ENCODE measurements around the gene SLC6A4. TPM values are rescaled to one million over a fixed set of nuclear protein-coding genes. Genes with fewer than 3 reads are reported as not detected.

The SLC6A4 gene
- total RNA-seq, 2 experiments from 2014 or later = not detected

- Mint-ChIP-seq H3K36me3 (ENCODE audit: low read depth) (peaks cover 41% of the 10 kb centered on the region), H3K4me3 (no peak overlapping the region), H3K4me1 (peaks cover 3% of the 10 kb centered on the region), H3K27me3 (no peaks in the 10 kb centered on the region), H3K9me3 (ENCODE audit: low read depth) (no peaks in the 10 kb centered on the region), H3K27ac (no peak overlapping the region)
- DNase-seq (no peak), ATAC-seq (no peak)
- POLR2A ChIA-PET = no interaction called here
- intact Hi-C loops (cut with DNase I, micrococcal nuclease) = loop anchor here in 1 of 2 experiments (5.0 kb wide), 1 partner anchor 83 kb away; no protein-coding TSS in a partner anchor
- CTCF ChIA-PET = no interaction called here
Measured at GRCh38 chr17:30254150-30254549, 18.7 kb upstream of the SLC6A4 start.

GRCh38 chr17:30253312-30253711 is 17.8 kb upstream of the SLC6A4 start:
- CTCF ChIA-PET = interaction anchor here (0.6 kb wide), 1 partner anchor 40 kb away, joined by 3 read pairs; no protein-coding TSS in a partner anchor
- peaks cover 44% of the 10 kb centered on the region for H3K36me3 Mint-ChIP-seq (ENCODE audit: low read depth)
- POLR2A ChIA-PET = no interaction called here
- intact Hi-C loops (cut with DNase I, micrococcal nuclease) = loop anchor here in 1 of 2 experiments (5.0 kb wide), 1 partner anchor 84 kb away; no protein-coding TSS in a partner anchor
- H3K4me1 Mint-ChIP-seq = no peaks in the 10 kb centered on the region
- no peaks in the 10 kb centered on the region for H3K9me3 Mint-ChIP-seq (ENCODE audit: low read depth)
- ATAC-seq (no peak), DNase-seq (no peak)
- no peaks in the 10 kb centered on the region for H3K27me3 Mint-ChIP-seq
- H3K27ac Mint-ChIP-seq = no peak overlapping the region
- no peak overlapping the region for H3K4me3 Mint-ChIP-seq

- no peak for DNase-seq
- no peaks in the 10 kb centered on the region for H3K4me1 Mint-ChIP-seq
- no peak overlapping the region for H3K4me3 Mint-ChIP-seq
- intact Hi-C loops (cut with DNase I, micrococcal nuclease) = loop anchor here in 1 of 2 experiments (5.0 kb wide), 1 partner anchor 85 kb away; no protein-coding TSS in a partner anchor
- POLR2A ChIA-PET = no interaction called here
- no peak overlapping the region for H3K27ac Mint-ChIP-seq
- no peak for ATAC-seq
- no peaks in the 10 kb centered on the region for H3K9me3 Mint-ChIP-seq (ENCODE audit: low read depth)
- no peaks in the 10 kb centered on the region for H3K27me3 Mint-ChIP-seq
- H3K36me3 Mint-ChIP-seq (ENCODE audit: low read depth) = peaks cover 52% of the 10 kb centered on the region
- CTCF ChIA-PET = no interaction called here
Measured at GRCh38 chr17:30251931-30252330, 16.4 kb upstream of the SLC6A4 start.

GRCh38 chr17:30249460-30249859 is 14.0 kb upstream of the SLC6A4 start:
- Mint-ChIP-seq H3K27ac (no peak overlapping the region), H3K36me3 (ENCODE audit: low read depth) (peaks cover 52% of the 10 kb centered on the region)
- POLR2A ChIA-PET = no interaction called here

GRCh38 chr17:30248786-30249185 is 13.3 kb upstream of the SLC6A4 start:
- ChIA-PET POLR2A (no interaction called here), CTCF (no interaction called here)
- no peaks in the 10 kb centered on the region for H3K27me3 Mint-ChIP-seq
- no peak overlapping the region for H3K27ac Mint-ChIP-seq
- no peak for ATAC-seq
- intact Hi-C loops (cut with DNase I, micrococcal nuclease) = no loop called here
- peaks cover 52% of the 10 kb centered on the region for H3K36me3 Mint-ChIP-seq (ENCODE audit: low read depth)
- DNase-seq = no peak
- no peak overlapping the region for H3K4me3 Mint-ChIP-seq
- no peaks in the 10 kb centered on the region for H3K4me1 Mint-ChIP-seq
- no peaks in the 10 kb centered on the region for H3K9me3 Mint-ChIP-seq (ENCODE audit: low read depth)

More at GRCh38 chr17:30249460-30249859, 14.0 kb upstream of the SLC6A4 start:
- Mint-ChIP-seq H3K4me3 (no peak overlapping the region), H3K4me1 (no peaks in the 10 kb centered on the region), H3K27me3 (no peaks in the 10 kb centered on the region), H3K9me3 (ENCODE audit: low read depth) (no peaks in the 10 kb centered on the region)
- DNase-seq = no peak
- CTCF ChIA-PET = no interaction called here
- ATAC-seq = no peak
- intact Hi-C loops (cut with DNase I, micrococcal nuclease) = no loop called here

- intact Hi-C loops (cut with DNase I, micrococcal nuclease) = no loop called here
- Mint-ChIP-seq H3K27ac (no peak overlapping the region), H3K4me3 (no peak overlapping the region), H3K4me1 (no peaks in the 10 kb centered on the region), H3K27me3 (no peaks in the 10 kb centered on the region), H3K9me3 (ENCODE audit: low read depth) (no peaks in the 10 kb centered on the region), H3K36me3 (ENCODE audit: low read depth) (peaks cover 43% of the 10 kb centered on the region)
- CTCF ChIA-PET = interaction anchor here (0.6 to 1.4 kb wide), 3 partner anchors 142 to 294 kb away, joined by 4 to 6 read pairs (median 4); no protein-coding TSS in a partner anchor
- DNase-seq (no peak), ATAC-seq (no peak)
- POLR2A ChIA-PET = no interaction called here
Measured at GRCh38 chr17:30246460-30246859, 11.0 kb upstream of the SLC6A4 start.

- POLR2A ChIA-PET = interaction anchor here (0.7 kb wide), 1 partner anchor 9 kb away, joined by 4 read pairs; no protein-coding TSS in a partner anchor
- Mint-ChIP-seq H3K4me3 (no peak overlapping the region), H3K4me1 (no peaks in the 10 kb centered on the region), H3K36me3 (ENCODE audit: low read depth) (peaks cover 30% of the 10 kb centered on the region), H3K27me3 (peaks cover 4% of the 10 kb centered on the region), H3K27ac (no peak overlapping the region), H3K9me3 (ENCODE audit: low read depth) (no peaks in the 10 kb centered on the region)
- CTCF ChIA-PET = interaction anchor here (0.7 to 1.5 kb wide), 3 partner anchors 9 to 474 kb away, joined by 3 to 4 read pairs (median 3); no protein-coding TSS in a partner anchor
- intact Hi-C loops (cut with DNase I, micrococcal nuclease) = no loop called here
- DNase-seq (no peak), ATAC-seq (no peak)
Measured at GRCh38 chr17:30244853-30245385, 9.4 kb upstream of the SLC6A4 start.

- H3K36me3 Mint-ChIP-seq (ENCODE audit: low read depth) = peaks cover 18% of the 10 kb centered on the region
- peaks cover 11% of the 10 kb centered on the region for H3K27me3 Mint-ChIP-seq
- intact Hi-C loops (cut with DNase I, micrococcal nuclease) = no loop called here
- ATAC-seq (no peak), DNase-seq (no peak)
- H3K4me3 Mint-ChIP-seq = no peak overlapping the region
- H3K4me1 Mint-ChIP-seq = no peaks in the 10 kb centered on the region
- H3K9me3 Mint-ChIP-seq (ENCODE audit: low read depth) = no peaks in the 10 kb centered on the region
- POLR2A ChIA-PET = no interaction called here
- CTCF ChIA-PET = no interaction called here
- H3K27ac Mint-ChIP-seq = no peak overlapping the region
Measured at GRCh38 chr17:30243568-30243967, 8.1 kb upstream of the SLC6A4 start.

GRCh38 chr17:30243002-30243401 is 7.5 kb upstream of the SLC6A4 start:
- Mint-ChIP-seq H3K27ac (no peak overlapping the region), H3K27me3 (peaks cover 16% of the 10 kb centered on the region), H3K36me3 (ENCODE audit: low read depth) (peaks cover 12% of the 10 kb centered on the region), H3K4me3 (no peak overlapping the region), H3K4me1 (no peaks in the 10 kb centered on the region), H3K9me3 (ENCODE audit: low read depth) (no peaks in the 10 kb centered on the region)
- POLR2A ChIA-PET = no interaction called here
- ATAC-seq (no peak), DNase-seq (no peak)
- intact Hi-C loops (cut with DNase I, micrococcal nuclease) = no loop called here
- CTCF ChIA-PET = no interaction called here

GRCh38 chr17:30241051-30241450 is 5.6 kb upstream of the SLC6A4 start:
- no peak overlapping the region for H3K27ac Mint-ChIP-seq
- DNase-seq (no peak), ATAC-seq (no peak)
- H3K4me3 Mint-ChIP-seq = no peak overlapping the region
- ChIA-PET CTCF (no interaction called here), POLR2A (no interaction called here)
- no peaks in the 10 kb centered on the region for H3K36me3 Mint-ChIP-seq (ENCODE audit: low read depth)
- no peaks in the 10 kb centered on the region for H3K9me3 Mint-ChIP-seq (ENCODE audit: low read depth)
- H3K27me3 Mint-ChIP-seq = peaks cover 30% of the 10 kb centered on the region
- intact Hi-C loops (cut with DNase I, micrococcal nuclease) = no loop called here
- peaks cover 4% of the 10 kb centered on the region for H3K4me1 Mint-ChIP-seq

- CTCF ChIA-PET = interaction anchor here (2.0 kb wide), 1 partner anchor 136 kb away, joined by 8 read pairs; no protein-coding TSS in a partner anchor
- DNase-seq (no peak), ATAC-seq (no peak)
- POLR2A ChIA-PET = no interaction called here
- intact Hi-C loops (cut with DNase I, micrococcal nuclease) = no loop called here
- Mint-ChIP-seq H3K4me3 (no peak overlapping the region), H3K27me3 (peaks cover 34% of the 10 kb centered on the region), H3K27ac (no peak overlapping the region), H3K9me3 (ENCODE audit: low read depth) (no peaks in the 10 kb centered on the region), H3K36me3 (ENCODE audit: low read depth) (no peaks in the 10 kb centered on the region), H3K4me1 (peaks cover 7% of the 10 kb centered on the region)
Measured at GRCh38 chr17:30240177-30240576, 4.7 kb upstream of the SLC6A4 start.

- Mint-ChIP-seq H3K27me3 (peaks cover 44% of the 10 kb centered on the region), H3K4me1 (peaks cover 11% of the 10 kb centered on the region), H3K4me3 (no peak overlapping the region), H3K9me3 (ENCODE audit: low read depth) (no peaks in the 10 kb centered on the region), H3K36me3 (ENCODE audit: low read depth) (no peaks in the 10 kb centered on the region), H3K27ac (no peak overlapping the region)
- POLR2A ChIA-PET = no interaction called here
- ATAC-seq = no peak
- DNase-seq = no peak
- CTCF ChIA-PET = interaction anchor here (0.6 to 2.0 kb wide), 2 partner anchors 135 to 431 kb away, joined by 4 to 8 read pairs; no protein-coding TSS in a partner anchor
- intact Hi-C loops (cut with DNase I, micrococcal nuclease) = loop anchor here (5.0 kb wide), 2 partner anchors 98 to 132 kb away; no protein-coding TSS in a partner anchor
Measured at GRCh38 chr17:30239089-30239462, 3.6 kb upstream of the SLC6A4 start.

Data from activated CD4-positive, alpha-beta T cell treated with anti-CD3 and anti-CD28 coated beads for 36 hours (primary cell).